GM21576 (cell line): ENCODE measurements around the gene PHF19.

Source experiments
- ATAC-seq: cut with Tn5 transposase; IDR thresholded peaks from one replicate; pipeline ENCODE4 v1.9.1; 2021; ENCODE audit warnings: mild to moderate bottlenecking, moderate library complexity; ENCODE audit not compliant: unreplicated experiment

Gene PHF19

DNA sequence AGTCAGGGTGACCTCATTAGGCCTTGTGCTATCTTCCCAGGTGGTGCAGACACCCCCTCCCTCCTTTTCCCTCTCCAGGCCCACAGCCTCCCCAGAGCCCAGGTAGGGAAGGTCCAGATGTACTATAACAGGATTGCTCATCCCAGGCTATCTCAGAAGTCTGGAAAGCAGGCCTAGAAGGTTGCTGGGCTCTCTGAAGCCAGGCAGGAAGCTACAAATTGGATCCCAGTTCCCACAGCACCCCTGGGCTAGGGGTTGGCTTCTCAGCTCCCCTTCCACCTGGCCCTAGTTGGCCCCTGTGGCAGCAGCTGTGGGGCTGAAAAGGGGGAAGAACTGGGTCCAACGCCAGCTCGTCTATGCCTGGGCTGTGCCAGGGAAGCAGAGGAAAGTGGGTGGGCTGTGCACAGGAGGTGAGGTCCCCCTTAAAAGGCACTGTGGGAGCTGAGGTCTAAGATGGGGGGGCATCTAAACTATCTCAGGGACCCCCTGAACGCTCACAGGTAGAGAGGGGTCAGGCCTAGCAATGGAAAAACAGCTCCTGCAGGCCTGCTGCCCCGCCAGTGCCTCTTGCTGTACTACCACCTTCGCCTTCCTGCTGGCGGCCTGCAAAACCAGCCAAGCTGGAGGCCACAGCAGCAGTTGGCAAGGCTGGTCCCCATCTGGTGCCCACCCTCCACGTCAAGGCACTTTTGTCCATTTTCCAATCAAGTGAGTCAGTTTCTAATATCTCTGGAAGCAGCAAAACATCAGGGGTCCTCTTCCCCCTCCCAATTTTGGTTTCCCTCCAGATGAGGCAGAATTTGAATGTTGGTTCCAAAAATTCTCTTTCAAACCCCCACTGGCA, 20.9 kb downstream of the PHF19 start:
- ATAC-seq, result no peak

DNA sequence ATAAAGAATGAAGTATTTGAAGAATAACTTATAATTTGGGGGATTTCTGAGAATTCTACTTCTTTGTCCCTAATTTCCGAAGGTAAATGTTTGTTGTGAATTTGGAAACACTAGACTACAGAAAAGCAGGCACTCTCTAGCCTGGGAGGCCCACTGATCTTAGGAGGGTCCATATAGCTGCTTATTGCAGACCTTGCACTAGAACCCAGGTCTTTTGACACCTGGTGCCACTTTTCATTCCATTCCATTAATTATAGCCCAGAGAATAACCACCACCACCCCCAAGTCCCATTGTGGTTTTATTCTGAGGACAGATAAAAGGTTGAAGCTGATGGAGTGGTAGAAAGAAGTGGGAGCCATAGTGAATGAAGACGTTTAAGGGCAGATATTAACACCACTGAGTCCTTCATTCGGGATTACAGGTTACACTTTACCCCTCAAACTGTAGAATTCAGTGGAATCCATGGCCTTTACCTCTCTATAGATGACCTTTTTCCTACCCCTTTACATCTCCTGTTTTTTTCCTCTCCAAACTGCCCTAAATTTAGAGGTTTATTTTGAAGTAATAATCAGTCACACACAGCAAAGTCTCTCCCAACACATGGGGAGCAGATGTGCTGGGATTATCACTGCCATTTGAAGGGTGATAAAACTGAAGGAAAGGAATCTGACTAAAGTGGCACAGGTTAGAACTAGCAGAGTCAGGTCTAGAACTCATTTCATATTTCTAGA, 22.2 kb downstream of the PHF19 start:
- no peak for ATAC-seq

DNA sequence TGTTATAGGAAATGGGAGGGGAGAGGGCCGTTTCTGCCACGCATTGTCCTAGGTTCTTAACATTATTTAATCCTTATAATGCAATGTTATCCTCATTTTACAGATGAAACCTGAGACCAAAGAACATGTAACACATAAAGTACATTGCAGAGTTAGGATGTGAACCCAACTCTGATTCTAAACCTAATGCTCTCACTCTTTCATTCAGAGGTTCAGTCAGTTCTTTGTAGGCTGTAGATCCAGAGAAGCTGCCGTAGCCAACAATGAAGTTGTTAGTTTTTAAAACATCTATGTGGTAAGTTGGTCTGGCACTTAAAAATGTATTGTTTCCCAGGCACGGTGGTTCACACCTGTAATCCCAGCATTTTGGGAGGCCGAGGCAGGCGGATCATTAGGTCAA, 23.8 kb downstream of the PHF19 start:
- no peak for ATAC-seq

GRCh38 chr9:120852240-120853010, 24.6 kb downstream of the PHF19 start:
- ATAC-seq, result no peak

- ATAC-seq, result no peak
Measured at GRCh38 chr9:120851449-120851848, 25.5 kb downstream of the PHF19 start.

- no peak for ATAC-seq
Measured at GRCh38 chr9:120850315-120850714, 26.7 kb downstream of the PHF19 start.

GRCh38 chr9:120846906-120847305, 30.1 kb downstream of the PHF19 start:
- no peak for ATAC-seq

DNA sequence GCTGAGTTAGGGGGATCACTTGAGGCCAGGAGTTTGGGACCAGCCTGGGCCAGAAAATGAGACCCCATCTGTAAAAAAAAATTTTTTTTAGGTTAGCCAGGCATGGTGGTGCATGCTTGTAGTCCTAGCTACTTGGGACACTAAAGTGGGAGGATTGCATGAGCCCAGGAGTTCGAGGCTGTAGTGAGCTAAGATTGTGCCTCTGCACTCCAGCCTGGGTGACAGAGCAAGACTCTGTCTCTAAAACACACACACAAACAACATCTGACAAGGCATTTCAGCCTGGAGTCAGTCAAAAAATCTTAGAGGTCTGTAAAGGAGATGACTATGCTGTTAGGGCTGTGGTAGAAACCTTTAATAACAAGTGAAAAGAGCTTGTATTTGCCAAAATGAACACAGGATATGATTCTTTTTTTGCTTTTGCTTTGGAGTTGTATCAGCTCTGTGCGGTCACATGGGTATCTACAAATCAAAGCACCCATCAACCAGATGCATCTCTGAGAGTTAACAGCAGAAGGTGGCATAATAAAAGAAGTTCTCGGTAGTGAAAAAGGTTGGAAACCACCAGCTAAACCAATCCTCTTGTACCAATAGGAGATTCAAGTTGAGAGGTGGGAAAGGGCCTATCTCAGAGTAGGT, 30.6 kb downstream of the PHF19 start:
- no peak for ATAC-seq

DNA sequence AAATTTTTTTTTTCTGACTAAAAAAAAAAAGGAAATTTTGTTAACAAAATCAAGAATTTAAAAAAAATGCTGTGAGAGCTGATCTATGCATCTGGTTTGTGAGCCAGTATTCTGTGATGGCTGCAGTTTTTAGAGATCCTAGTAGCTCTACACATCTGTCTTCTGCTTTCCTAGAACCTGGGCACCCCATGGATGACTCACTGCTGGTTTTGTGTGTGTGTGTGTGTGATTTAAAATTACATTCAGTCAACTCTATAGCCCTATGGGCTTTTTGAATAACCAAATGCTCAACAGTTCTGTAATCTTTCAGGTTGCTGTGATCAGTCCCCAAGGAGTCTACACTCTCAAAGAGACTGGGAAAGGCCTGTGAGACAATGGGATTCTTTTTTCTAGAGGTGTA, 31.7 kb downstream of the PHF19 start:
- no peak for ATAC-seq

DNA sequence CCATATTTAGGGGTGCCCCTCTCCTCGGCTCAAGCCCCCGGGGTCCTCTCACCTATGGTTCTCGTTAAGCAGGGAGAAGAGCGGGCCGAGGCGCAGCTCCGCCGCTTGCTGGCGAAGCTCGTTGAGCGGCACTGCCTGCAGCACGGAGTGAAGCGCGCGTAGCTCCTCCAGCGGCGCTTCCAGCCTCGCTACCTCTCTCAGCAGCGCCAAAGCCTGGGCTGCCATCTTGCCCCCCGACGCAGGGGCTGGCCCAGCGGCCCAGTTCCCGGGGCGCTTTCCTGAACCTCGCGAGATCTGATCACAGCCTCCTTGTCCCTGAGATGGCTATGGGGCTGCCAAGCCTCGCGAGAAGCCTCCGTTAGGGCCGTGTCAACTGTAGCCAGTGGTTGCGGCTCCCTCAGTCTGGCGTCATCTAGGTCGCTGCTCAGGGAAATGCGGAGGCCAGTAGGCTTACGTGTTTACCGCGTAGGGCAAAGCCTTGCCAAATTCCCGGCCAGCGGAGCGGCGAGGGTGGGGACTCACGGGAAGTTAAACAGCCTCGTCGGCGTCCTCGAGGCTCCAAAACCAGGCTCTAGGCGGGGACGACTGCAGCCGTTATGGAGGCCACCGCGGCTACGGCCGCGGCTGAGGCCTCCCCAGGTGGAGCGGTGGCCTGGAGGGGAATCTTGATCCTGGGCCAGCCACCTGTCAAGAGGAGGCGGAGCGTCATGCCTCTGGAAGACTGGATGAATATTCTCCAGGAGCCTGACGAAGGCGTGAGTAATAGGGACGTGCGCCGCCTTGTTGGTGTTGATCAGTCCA, 34.1 kb downstream of the PHF19 start, which contains the start of gene PSMD5:
Gene PSMD5, minus strand, starts transcription at position 238 of the 801 bp plus-strand sequence. Its CDS starts 13 bp downstream, at position 225.
- ATAC-seq, result peak; percentile 99

GRCh38 chr9:120841930-120842684, 34.9 kb downstream of the PHF19 start:
- ATAC-seq, result no peak

DNA sequence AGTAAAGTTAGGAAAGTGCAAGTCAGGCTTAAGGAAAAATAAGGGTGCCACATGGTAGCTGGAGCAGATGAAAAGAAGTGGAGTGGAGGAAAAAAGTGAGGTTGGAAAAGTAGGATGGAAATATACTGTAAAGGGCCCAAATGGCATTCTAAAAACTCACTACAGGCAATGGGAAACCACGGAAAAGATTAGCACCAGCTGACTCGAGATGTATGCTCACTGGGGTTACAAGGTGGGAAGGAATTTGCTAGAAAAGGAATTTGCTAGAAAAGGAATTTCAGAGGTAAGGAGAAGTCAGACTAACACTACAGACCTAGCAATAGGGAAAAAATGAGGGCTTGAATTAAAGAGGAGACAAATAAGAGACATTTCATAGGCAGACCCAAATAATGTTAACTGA, 37.8 kb downstream of the PHF19 start:
- ATAC-seq, result no peak

GRCh38 chr9:120837921-120838320, 39.1 kb downstream of the PHF19 start:
- ATAC-seq, result no peak

GRCh38 chr9:120833325-120833724, 43.7 kb downstream of the PHF19 start:
- ATAC-seq, result no peak

- no peak for ATAC-seq
Measured at GRCh38 chr9:120832807-120833206, 44.2 kb downstream of the PHF19 start.

DNA sequence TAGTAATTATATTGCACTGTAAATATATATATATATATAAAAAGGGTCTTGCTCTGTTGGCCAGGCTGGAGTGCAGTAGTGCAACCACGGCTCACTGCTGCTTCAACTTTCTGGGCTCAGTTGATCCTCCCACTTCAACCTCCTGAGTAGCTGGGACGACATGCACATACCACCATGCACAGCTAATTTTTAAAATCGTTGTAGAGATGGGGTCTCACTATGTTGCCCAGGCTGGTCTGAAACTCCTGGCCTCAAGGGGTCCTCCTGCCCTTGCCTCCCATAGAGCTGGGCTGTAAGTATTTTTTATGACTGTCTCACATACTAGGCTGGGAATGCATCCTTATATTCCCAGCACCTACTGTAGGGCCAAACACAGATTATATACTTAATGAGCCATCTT, 46.1 kb downstream of the PHF19 start:
- no peak for ATAC-seq

DNA sequence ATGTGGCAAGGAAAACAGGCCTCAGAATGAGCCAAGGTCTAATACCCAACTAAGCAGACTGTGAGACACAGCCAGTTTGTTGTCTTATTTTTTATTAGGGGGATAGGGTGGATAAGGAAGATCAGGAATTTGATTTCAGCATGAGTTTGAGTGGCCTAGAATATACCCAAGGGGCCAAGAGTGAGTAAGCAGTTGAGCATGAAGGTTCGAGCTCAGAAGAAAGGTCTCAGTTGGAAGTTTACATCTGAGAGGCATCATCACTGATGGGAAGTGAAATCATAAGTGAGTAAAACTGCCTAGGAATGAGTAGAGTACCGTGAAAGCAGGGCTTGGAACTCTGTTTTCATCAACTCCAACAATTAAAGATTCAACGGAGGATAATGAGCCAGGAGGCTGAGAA, 46.8 kb downstream of the PHF19 start:
- no peak for ATAC-seq

GRCh38 chr9:120829650-120830049, 47.3 kb downstream of the PHF19 start:
- ATAC-seq, result no peak

GRCh38 chr9:120820095-120820494, 56.9 kb downstream of the PHF19 start:
- no peak for ATAC-seq
